SH-SY5Y (cell line): ENCODE results near the gene MTCH1.

Source experiments
- GATA2 ChIP-seq: IDR thresholded peaks from 2 replicates; pipeline ENCODE4 v1.6.1; 2011; ENCODE audit warnings: mild to moderate bottlenecking, low read depth, low read length
- GATA3 ChIP-seq: IDR thresholded peaks from 2 replicates; pipeline ENCODE4 v1.6.1; 2011; ENCODE audit warnings: low read depth, mild to moderate bottlenecking, low read length, moderate library complexity

GRCh38 chr6:36976509-36976908 is 9.5 kb downstream of the MTCH1 start:
- no peak for TF ChIP-seq GATA2
- no peak for TF ChIP-seq GATA3
